Ecto neural progenitor cell (in vitro differentiated cells): ENCODE data around the gene PIGH.

Source experiments
- DNase-seq: peaks from one replicate; pipeline ENCODE4 v3.0.0-alpha.2; 2018; ENCODE audit warnings: low spot score

Gene PIGH

GRCh38 chr14:67574806-67575205 lies 25.3 kb downstream of the PIGH start:
- DNase-seq = no peak

GRCh38 chr14:67574156-67574555 lies 25.9 kb downstream of the PIGH start:
- no peak for DNase-seq

- DNase-seq = no peak
Measured at GRCh38 chr14:67573228-67574010, 26.6 kb downstream of the PIGH start.

- DNase-seq = no peak
Measured at GRCh38 chr14:67572608-67573007, 27.5 kb downstream of the PIGH start.

GRCh38 chr14:67571991-67572323 lies 28.1 kb downstream of the PIGH start:
- no peak for DNase-seq

GRCh38 chr14:67571275-67571990 lies 28.6 kb downstream of the PIGH start:
- DNase-seq = peak; percentile 80

GRCh38 chr14:67570453-67570852 lies 29.6 kb downstream of the PIGH start:
- DNase-seq = no peak

GRCh38 chr14:67569651-67570290 lies 30.3 kb downstream of the PIGH start:
- DNase-seq = no peak

- DNase-seq = no peak
Measured at GRCh38 chr14:67569011-67569650, 30.9 kb downstream of the PIGH start.

- no peak for DNase-seq
Measured at GRCh38 chr14:67567654-67568053, 32.4 kb downstream of the PIGH start.

- DNase-seq = peak; percentile 55
Measured at GRCh38 chr14:67566908-67567307, 33.2 kb downstream of the PIGH start.

GRCh38 chr14:67564236-67564635 lies 35.8 kb downstream of the PIGH start:
- DNase-seq = no peak

GRCh38 chr14:67562776-67563150 lies 37.3 kb downstream of the PIGH start:
- no peak for DNase-seq

GRCh38 chr14:67562025-67562775 lies 37.9 kb downstream of the PIGH start:
- DNase-seq = no peak

- no peak for DNase-seq
Measured at GRCh38 chr14:67559639-67560038, 40.4 kb downstream of the PIGH start.

- no peak for DNase-seq
Measured at GRCh38 chr14:67557656-67558055, 42.4 kb downstream of the PIGH start.

GRCh38 chr14:67557118-67557517 lies 43.0 kb downstream of the PIGH start:
- no peak for DNase-seq

GRCh38 chr14:67556671-67557070 lies 43.4 kb downstream of the PIGH start:
- DNase-seq = no peak

GRCh38 chr14:67555518-67556090 lies 44.5 kb downstream of the PIGH start:
- no peak for DNase-seq

- DNase-seq = no peak
Measured at GRCh38 chr14:67554341-67554740, 45.7 kb downstream of the PIGH start.

- DNase-seq = no peak
Measured at GRCh38 chr14:67553547-67553946, 46.5 kb downstream of the PIGH start.

GRCh38 chr14:67551940-67552339 lies 48.1 kb downstream of the PIGH start:
- DNase-seq = no peak
